Stimulated activated naive CD4-positive, alpha-beta T cell (primary cell): ENCODE data around the gene EFEMP1.

Experiments used
- DNase-seq, 6 experiments: peaks; one replicate each; lab custom pipeline; 2025; lab: John Stamatoyannopoulos, UW

The EFEMP1 gene

DNA sequence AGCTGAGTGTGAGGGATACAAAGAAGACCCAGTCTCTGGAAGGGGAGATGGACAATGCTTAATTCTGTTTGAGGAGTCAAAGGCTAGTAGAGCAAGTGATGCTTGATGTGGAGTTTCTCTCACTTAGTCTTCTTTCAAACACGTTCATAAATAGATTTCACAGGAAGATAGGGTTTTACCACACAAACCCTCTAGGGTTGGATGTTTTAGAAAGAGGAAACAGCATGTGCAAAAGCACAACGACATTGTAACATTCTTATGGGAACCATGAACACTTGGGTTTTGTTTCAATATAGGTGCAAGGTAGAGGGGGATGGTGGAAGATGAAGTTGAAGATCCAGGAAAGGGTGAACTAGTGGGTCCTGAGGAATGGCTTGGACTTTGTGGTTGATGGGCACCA, 10.8 kb upstream of the EFEMP1 start:
- DNase-seq: no peak

DNA sequence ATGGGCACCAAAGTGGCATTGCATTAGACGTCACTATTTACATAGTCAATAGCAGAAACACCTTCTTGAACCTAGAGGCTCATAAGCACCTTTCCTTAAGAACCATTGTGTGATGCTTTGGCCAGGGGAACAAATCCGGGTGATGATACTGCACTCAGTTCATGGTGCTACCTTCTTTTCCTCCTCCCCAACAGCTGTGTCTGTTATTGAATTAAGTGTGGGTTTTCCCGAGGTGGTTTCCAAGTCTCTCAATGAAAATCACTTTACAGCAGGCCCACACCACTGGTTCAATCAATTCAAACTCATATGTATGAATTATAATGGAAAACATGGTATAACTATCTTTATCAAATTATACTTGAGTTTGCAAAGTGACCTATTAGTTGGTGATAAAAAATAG, 9.3 kb upstream of the EFEMP1 start:
- no peak for DNase-seq

DNA sequence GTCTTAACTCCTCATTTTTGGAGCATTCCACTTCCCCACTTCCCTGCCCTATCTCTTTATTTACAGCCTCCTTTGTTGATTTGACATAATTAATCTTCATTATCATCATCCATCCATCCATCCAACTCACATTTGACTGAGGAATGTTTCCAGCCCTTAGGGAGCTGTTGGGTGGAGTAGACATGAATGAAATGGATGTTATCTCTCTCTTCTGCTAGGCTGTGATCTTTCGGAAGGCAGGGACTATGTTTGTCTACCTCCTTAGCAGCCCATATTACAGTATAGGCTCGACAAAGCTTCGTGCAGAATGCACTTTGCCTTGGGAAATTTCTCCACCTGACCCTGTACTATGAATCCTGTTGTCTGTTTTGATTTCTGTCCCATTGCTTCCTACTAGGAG, 7.7 kb upstream of the EFEMP1 start:
- DNase-seq: no peak

DNA sequence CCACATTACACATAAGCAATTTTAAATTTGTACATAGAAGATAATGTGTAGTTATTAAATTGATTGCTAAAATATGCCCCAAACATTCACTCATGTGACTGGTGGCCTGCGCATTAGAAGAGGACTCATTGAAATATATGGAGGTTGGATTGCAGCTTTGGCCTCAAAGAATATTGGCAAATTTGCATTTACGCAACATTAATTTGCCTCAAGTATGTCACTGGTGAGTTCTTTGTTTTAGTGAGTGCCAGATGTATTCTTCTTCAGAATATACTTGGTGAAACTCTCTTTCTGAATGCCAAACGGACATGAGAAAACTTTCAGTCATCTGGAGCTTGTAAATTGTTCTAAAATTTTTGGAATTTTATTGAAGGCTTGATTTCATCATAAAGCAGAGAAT, 5.9 kb upstream of the EFEMP1 start:
- DNase-seq: no peak

DNA sequence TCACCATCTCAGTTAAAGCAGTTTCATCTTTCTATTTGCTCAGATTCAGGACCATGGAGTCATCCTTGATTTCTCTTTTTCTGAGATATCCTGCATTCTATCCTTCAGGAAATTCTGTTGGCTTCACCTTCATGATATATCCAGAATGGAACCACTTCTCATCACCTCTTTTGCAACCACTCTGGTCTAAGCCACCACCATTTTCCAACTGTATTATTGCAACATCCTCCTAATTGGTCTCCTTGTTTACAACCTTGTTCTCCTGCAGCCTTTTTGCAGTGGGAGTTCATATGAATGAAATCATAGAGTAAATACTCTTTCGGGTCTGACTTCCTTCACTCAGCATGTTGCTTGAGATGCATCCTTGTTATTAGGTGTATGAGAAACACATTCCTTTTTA, 3.4 kb upstream of the EFEMP1 start:
- no peak for DNase-seq

DNA sequence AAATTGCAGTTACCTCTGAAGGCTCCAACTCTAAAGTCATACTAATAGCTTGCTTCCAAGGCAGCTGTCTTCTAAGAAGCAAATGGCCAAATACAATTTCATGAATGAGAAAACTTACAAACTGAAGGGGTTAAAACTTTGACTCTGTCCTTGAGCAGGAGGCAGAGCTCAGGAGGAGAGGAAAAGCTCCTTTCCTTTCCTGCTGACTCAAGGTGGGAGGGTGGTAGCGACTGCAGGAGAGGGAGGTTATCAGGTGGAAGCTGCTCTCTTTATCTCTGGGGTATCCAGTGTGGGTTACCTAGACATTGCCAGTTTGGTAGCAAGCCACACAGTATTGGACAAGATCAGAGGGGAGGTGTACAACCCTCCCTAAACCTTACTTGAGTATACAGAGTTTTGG, 2.7 kb upstream of the EFEMP1 start:
- no peak for DNase-seq

DNA sequence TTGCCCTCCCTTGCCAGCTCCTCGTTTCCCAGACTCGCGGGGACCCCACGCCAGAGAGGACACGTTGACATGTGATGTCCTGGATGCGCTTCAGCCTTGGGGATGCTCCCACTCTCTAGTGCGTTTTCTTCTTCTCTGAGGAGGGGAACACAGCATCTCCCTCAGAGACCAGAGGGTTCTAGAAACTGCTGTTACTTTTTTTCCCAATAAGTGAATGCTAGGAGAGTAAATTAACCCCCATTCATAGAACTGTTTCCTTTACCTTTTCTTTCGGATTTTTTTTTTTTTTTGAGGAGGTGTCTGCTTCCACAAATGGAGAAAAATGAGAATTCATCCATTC, 370 bp upstream of the EFEMP1 start:
- no peak for DNase-seq

DNA sequence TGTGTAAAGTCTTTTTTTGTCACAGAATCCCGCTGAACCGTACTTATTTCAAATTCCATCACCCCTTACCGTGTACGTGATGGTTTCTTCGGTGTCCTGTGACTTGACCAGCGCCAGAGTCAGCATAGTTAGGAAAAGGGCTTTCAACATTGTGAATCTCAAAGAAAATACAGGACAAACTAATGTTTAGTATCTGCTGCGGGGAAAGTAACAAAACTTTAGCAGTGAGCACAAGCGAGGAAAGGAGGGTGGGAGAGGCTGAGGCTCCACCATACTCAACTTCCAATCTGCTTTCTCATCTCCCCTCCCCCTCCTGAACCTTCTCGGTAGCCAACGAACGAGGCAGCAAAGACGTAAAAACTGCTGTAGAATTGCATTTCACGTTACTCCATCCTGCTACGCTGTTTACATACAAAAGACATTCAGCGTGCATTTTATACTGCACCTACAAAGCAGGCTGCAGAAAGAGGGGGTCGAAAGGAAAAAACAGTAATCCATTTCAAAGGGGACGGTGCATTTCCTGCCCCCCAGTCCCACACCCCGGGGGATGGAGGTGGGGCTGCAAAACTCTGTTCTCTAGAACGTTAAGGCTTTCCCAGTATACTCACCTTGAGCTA, 1.2 kb downstream of the EFEMP1 start:
- no peak for DNase-seq

DNA sequence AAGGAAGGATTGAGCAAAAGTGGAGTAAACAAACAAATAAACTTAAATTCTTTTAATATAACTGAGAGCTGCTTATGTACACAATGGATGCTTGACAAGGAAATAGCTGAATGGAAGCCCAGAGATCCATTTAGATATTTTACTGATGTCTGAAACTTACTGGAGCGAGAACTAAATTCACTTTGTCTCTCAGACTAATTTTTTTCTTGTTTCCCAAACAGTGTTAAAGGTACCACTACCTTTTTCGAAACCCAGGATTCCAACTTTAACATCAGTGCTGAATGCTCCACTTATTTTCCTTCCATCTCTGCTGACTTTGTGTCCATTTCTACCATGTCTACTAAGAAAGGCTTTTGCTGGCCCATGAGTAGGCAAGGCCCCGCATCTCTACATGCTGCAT, 4.0 kb downstream of the EFEMP1 start:
- no peak for DNase-seq

DNA sequence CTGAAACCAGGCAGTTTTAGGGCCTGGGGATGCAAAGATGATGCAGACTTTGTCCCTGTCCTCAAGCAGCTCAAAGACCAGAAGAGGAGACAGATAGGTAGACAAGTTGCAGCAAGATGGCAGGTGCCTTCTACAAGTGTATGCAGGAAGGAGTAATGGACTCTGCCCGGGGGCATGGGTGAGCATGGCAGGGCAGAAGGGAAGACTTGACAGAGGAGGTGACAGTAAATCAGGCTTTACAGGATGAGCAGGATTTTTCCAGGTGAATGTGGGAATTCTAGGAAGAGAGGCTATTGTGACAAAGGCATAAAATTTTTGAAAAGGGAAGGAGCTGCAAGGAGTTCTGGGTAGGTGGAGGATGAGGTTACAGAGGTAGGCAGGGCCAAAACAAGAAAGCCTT, 4.7 kb downstream of the EFEMP1 start:
- no peak for DNase-seq

DNA sequence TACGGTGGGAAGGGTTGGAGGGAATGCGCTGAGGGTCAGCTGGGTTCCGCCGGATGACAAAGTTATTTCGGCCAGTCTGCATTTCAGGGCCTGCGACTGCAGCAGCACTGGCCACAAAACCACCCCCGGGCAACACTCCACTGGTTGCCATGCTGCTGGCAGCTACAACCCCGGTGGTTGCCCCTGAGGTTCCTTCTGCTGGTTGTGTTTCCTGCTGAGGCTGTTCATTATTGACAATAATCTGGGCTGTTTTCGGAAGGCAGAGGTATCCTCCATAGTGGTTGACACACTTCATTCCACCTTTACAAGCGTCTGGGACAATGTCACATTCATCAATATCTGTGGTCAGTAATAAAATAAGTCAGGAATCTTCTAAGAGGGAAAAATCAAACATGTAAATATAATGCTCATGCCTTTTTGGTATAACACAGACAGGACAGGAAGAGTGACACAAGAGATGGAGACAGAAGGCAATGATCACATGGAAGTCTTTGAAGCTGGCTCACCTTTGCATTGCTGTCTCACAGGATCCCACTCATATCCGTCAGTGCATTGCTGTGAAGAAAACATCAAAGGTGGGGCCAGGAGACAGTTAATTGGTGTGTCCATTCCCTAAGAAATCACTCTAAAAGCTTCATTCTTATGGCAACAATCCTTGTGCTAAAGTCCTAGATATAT, 5.7 kb downstream of the EFEMP1 start:
- DNase-seq: no peak

DNA sequence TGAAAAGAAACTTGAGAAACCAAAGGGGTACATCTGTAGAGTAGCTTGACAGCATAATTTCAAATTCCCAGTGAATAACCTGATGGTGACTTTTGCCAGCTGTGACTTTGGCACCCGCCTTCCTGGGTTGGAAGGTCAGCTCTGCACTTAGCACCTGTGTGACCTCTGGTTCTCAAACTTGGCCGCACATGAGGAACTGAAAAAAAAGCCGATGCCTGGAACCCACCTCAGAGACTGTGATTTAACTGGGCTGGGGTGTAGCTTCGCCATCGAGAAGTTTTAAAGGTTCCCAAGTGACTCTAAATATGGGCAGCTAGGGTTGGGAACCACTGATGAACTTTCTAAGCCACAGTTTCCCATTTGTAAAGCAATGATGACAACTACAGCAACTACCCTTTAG, 6.5 kb downstream of the EFEMP1 start:
- no peak for DNase-seq

DNA sequence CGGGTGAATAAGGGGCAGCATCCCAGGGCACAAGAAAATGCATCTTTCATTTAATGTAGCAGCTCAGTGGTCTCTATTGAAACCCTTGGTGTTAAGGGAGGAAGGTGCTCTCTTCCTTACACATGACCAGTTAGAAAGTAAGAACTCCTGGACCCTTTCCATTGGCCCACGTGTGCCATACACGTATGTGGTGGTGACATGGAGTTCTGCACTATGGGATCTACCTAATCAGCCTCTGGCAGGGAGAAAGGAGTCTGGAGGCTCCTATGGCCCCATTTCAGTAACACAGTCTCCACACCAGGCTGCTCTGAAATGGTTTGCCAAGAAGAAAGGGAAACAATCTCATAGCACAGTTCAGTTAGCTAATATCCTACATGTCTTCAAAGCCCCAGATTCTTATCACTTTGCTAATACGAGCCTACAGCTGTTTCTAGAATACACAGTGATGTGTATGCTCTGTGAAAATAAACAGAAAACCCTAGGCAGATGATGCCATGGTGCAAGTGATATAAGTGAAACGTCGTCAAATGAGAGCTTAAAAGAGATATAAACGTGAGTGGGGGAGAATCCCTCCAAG, 7.0 kb downstream of the EFEMP1 start:
- DNase-seq: no peak

DNA sequence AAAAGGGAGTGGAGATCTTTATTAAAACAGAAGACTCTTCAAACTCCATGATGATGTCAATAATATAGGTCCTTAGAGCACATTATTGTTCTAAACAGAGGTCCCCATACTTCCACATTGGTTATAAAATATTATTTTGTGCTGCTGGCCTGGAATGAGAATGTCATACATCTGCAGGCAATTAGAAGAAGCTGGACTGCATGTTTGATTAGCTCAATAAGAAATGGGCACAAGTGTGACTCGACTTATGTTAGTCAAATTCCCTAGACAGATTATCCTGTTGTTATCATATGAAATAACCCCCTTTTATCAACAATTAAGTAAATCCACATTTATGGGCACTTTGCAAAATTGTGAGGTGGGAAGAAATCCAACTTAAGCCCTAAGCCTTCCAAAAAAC, 8.8 kb downstream of the EFEMP1 start:
- DNase-seq: no peak

DNA sequence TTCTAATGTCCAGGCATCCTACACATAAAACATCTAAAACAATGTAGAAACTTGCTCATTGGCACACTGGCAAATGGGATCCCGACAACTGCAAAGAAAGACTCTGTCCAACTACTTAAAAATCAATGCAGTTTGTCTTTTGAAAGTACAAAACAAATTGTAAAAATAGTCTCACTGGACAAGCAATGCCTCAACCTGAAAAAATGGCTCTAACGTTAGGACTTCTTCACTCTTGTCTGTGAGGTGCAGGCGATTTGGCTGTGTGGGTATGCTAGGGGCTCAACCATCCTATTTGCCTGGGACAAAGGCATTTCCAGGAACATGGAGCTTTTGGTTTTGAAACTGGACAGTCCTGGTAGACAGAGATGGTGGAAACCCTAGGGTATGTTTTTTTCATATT, 10.7 kb downstream of the EFEMP1 start:
- no peak for DNase-seq

DNA sequence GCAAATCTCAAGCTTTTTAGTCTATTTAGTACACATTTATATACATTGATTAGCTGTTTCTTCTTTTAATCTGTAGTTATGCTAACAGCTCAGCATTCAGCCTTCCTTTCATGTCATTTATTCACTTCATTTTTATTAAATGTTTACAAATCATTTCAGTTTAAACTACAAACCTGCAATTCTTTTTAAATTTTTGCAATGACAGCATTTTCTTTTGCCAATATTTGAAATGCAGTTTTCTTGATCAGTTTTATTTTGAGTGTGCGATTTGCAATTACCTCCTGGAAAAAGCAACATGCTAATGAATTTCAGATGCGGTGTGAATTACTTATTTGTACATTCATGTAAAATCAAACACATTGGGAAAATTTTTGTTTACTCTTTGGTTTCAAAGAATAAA, 13.5 kb downstream of the EFEMP1 start:
- no peak for DNase-seq

DNA sequence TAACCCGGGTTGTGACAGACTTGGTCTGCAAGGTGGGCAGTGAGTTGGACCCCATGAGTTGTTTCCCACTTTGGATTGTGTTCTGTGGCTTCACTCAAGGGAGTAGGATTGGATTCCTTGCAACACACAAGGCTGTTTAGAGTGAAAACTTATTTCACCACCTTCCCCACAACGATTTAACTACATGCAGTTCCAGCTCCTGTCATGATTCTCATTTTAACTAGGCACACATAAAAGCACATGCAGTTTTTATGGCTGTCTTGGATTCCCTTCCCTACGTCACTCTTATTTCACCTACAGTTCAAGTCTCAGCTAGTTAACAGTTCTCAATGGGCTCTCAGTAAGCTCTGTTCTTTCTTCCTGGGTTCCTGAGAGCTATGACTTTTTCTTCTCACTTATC, 15.9 kb downstream of the EFEMP1 start:
- DNase-seq: no peak

DNA sequence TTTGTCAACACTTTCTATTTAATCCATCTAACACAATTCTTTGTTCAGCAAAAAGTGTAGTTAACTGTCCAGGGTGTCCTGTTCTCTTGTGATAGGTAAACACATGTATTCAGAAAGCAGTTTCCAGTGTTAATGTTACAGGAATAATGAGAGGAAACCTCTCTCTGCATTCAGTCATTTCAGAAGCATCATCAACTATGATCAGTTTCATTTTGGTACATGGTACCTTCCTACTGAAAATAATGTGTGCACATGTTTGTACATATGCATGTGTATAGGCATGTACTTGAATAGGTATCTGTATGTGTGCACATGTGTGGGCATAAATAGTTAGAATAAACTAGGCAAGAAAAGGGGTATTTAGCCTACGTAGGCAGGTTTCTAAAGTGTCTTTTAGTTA, 16.6 kb downstream of the EFEMP1 start:
- no peak for DNase-seq

DNA sequence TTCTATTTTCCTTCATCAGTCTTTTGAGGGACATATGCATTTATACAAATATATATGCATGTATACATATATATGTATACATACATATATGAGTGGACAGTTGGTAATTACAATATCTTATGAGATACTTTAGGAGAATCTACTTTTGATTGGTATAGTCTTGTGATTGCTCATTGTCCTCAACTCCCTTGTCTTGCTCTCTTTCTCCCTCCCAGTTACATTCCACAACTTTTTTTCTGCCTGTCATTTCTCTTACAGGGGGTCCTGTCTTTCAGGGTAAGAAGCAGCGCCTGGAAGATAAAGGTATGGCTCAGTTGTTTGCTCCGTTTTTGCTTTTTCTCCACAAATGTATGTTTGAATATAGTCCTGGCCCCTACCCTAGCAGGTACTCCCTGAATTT, 19.9 kb downstream of the EFEMP1 start:
- no peak for DNase-seq

DNA sequence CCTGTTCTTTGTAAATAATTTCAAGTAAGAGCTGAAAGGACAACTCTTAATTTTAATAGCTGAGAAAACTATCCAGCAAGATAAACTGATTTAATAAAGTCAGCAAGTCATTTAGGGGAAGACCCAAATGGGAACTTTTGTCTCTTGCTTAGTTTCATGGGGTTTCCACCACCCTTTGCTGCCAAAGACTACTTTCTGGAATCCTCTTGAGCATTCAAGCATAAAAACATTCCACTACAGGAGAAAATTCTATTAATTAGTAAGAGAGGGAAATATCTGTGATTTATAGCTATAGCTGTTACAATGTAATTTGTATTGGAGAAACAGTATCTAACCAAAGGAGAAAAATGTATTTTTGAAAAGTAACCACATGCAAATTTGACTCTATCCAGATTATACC, 20.6 kb downstream of the EFEMP1 start:
- DNase-seq: no peak

DNA sequence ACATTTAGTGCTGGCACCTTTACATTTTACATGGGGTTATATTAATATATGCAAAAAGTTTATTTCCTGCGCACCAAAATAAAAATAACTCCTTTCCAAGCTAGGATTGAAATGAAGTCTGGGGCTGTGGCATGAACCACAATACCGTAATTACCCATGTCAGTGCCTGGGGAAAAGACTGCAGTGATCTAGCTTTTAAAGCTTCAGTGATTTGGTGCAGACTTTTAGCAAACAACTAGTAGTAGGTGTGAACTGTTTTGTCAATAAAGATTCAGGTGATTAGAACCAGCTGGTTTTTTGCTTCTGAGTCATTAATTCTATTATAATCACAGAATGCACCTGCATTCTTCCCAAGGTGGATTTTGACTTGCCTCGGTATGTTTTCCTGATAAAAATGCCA, 21.2 kb downstream of the EFEMP1 start:
- no peak for DNase-seq

DNA sequence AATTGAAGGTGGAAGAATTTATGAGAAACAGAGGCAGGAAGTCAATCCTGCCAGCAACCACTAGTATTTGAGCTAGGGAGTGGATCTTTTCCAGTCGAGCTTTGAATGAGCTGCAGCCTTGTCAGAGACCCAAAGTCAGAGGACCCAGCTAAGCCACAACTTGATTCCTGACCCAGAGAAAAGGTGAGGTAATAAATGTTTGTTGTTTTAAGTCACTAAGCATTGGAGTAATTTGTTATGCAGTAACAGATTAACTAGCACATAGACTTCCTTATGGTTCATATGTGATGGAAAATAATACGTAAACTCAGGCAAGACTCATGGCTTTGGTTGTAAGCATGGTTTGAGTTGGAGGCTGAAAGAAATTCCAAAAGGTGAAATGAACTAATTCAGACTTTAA, 21.6 kb downstream of the EFEMP1 start:
- DNase-seq: no peak

DNA sequence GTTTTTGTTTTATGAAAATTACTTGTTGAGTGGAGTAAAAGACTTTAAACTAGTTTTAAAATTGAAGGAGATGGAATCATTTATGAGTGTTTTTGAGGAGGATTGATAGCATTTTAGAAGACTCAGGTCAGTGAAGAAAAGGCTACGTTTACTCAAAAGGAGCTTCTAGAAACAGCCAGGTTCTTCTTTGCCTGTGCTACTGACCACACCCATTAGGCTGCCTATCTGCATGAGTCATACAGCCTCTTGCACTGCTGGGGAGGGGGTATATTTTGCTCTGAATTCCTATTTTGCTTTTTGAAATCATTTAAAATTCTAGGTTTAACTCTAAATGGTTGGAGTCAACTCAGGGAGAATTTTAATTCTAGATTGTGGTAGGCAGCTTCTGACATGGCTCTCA, 22.3 kb downstream of the EFEMP1 start:
- DNase-seq: no peak

DNA sequence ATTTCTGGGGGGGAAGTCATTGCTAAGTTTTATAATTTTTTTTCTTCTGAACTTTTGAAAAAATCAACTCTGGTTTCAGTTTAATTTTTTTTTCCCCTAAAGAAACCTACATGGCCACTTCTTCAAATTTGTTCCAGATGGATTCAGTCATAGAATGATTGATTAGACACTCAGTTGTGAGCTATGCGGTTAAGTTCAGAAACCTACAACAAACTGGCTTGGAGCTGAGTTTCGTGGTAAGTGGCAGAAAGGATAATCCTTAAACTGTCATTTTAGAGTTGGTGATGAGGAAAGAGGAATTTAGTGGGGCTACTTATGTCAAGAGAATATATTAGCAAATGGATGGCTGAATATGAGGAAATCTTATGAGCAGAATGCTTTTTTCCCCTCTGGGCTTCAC, 23.7 kb downstream of the EFEMP1 start:
- DNase-seq: no peak
